KG1 (cell line): ENCODE results near the gene CDK1.
A peak's percentile ranks its signal among the peaks of the same experiment; 100 is the strongest.

Experiments used
- DNase-seq: peaks from one replicate; lab custom pipeline; 2025; lab: John Stamatoyannopoulos, UW

CDK1 gene

GRCh38 chr10:60778214-60778970 is at the start of gene CDK1:
Gene CDK1 (plus strand): TSS chr10:60778478. CDS start chr10:60780166, 1,688 bp downstream.
- peak; percentile 95 for DNase-seq

- no peak for DNase-seq
These were observed 49.2 kb upstream of the CDK1 start for GRCh38 chr10:60729106-60729505.

- DNase-seq: peak; percentile 4
These were observed 47.0 kb upstream of the CDK1 start for GRCh38 chr10:60731134-60731885.

- peak; percentile 5 for DNase-seq
These were observed 46.0 kb upstream of the CDK1 start for GRCh38 chr10:60732198-60732806.

GRCh38 chr10:60732807-60733516 is 45.3 kb upstream of the CDK1 start:
- DNase-seq: no peak

- DNase-seq: no peak
These were observed 44.8 kb upstream of the CDK1 start for GRCh38 chr10:60733517-60733822.

GRCh38 chr10:60733826-60734225 is 44.5 kb upstream of the CDK1 start:
- no peak for DNase-seq

GRCh38 chr10:60734226-60734625 is 44.1 kb upstream of the CDK1 start:
- no peak for DNase-seq

GRCh38 chr10:60735244-60735643 is 43.0 kb upstream of the CDK1 start:
- DNase-seq: no peak

GRCh38 chr10:60737242-60737641 is 41.0 kb upstream of the CDK1 start:
- DNase-seq: no peak

- DNase-seq: no peak
These were observed 38.7 kb upstream of the CDK1 start for GRCh38 chr10:60739558-60739957.

- no peak for DNase-seq
These were observed 35.8 kb upstream of the CDK1 start for GRCh38 chr10:60742512-60742911.

- no peak for DNase-seq
These were observed 30.3 kb upstream of the CDK1 start for GRCh38 chr10:60747817-60748469.

- no peak for DNase-seq
These were observed 25.1 kb upstream of the CDK1 start for GRCh38 chr10:60753152-60753551.

- no peak for DNase-seq
These were observed 24.5 kb upstream of the CDK1 start for GRCh38 chr10:60753817-60754216.

GRCh38 chr10:60757420-60757895 is 20.8 kb upstream of the CDK1 start:
- DNase-seq: no peak

GRCh38 chr10:60759181-60759580 is 19.1 kb upstream of the CDK1 start:
- no peak for DNase-seq

GRCh38 chr10:60760711-60761210 is 17.5 kb upstream of the CDK1 start:
- DNase-seq: no peak

GRCh38 chr10:60762554-60762953 is 15.7 kb upstream of the CDK1 start:
- DNase-seq: no peak

- DNase-seq: no peak
These were observed 10.9 kb upstream of the CDK1 start for GRCh38 chr10:60767424-60767823.

GRCh38 chr10:60769406-60769805 is 8.9 kb upstream of the CDK1 start:
- no peak for DNase-seq
